GM12801 (cell line): ENCODE measurements around the gene SORCS2.

ENCODE experiments used
- TF ChIP-seq, protein P1 (sequence below): IDR thresholded peaks from one replicate; pipeline ENCODE4 v1.5.1; 2011; ENCODE audit warnings: control low read depth; ENCODE audit not compliant: insufficient read length; ENCODE audit errors: extremely low read depth

SORCS2 gene

DNA sequence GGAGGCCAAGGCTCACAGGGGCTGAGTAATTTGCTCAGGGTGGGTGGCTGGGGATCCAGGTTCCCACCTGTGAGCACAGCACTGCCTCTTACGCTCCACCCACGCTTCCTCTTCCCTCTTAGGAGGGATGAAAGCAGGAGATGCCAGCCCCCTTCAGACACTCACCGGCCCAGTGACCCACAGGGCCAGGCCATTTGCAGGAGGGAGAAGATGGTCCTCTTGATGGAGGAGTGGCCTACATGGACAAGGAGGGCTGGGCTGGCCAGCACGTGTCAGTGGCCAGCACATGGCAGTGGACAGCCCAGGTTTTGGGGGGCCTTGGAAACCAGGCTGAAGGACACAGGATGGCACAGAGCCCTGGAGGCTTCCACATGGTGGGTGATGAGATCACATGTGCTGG, 350.4 kb downstream of the SORCS2 start:
- TF ChIP-seq, protein P1, sequence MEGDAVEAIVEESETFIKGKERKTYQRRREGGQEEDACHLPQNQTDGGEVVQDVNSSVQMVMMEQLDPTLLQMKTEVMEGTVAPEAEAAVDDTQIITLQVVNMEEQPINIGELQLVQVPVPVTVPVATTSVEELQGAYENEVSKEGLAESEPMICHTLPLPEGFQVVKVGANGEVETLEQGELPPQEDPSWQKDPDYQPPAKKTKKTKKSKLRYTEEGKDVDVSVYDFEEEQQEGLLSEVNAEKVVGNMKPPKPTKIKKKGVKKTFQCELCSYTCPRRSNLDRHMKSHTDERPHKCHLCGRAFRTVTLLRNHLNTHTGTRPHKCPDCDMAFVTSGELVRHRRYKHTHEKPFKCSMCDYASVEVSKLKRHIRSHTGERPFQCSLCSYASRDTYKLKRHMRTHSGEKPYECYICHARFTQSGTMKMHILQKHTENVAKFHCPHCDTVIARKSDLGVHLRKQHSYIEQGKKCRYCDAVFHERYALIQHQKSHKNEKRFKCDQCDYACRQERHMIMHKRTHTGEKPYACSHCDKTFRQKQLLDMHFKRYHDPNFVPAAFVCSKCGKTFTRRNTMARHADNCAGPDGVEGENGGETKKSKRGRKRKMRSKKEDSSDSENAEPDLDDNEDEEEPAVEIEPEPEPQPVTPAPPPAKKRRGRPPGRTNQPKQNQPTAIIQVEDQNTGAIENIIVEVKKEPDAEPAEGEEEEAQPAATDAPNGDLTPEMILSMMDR = no peak

DNA sequence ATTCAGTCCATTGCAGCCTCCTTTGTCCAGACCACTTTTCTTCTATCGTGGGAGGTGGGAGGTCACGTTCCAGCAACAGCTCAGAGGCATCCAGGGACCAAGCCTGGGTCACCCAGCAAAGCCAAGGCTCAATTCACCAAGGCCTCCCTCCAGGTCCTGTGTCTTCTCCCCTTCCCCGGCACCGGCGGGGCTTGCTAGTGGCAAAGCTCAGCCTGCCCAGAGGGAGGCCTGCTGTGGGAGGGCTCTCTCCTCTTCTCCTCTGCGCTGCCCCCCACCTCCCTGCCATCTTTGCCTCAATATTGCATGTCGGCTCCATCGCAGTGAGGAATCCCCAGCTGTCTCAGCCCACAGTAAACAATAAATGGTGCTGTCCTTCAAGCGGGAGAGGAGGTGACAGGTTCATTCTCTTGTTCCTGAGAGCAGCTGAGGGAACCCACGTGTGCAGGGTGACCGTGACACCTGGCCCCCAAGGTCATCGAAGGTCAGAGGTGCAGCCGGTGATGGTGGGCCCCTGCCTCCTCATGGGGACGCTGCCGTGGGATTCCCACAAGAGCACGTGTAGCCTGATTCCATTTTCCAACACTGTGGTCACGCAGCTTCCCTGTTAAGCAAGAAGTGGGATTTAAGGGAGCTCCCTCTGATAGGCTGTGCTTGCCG, 353.9 kb downstream of the SORCS2 start:
- TF ChIP-seq, protein P1 = no peak

DNA sequence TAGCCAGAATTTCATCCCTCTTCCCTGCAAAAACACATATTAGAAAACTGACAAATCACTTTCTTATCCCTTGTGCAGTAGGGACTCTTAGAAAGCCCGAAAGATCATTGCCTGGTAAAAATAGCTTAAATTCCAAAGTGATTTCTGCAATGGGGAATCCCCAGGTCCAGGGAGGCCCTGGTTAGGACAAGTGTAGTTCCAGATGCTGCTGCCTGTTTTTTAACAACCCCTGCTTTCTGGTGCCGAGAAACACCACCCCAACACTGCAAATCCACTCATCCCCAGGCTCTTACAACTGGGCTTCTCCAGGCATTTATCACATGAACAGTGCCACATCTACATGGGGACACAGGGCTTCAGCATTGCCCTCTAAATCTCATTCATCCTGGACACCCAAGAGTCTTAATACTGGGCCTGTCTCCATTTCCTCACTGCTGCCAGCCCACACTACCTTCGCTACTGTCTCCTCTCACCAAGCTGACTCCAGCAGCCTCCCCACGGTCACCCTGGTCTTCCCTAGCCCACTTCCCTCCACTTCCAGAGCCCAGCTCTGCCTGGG, 354.6 kb downstream of the SORCS2 start:
- TF ChIP-seq, protein P1 = no peak

DNA sequence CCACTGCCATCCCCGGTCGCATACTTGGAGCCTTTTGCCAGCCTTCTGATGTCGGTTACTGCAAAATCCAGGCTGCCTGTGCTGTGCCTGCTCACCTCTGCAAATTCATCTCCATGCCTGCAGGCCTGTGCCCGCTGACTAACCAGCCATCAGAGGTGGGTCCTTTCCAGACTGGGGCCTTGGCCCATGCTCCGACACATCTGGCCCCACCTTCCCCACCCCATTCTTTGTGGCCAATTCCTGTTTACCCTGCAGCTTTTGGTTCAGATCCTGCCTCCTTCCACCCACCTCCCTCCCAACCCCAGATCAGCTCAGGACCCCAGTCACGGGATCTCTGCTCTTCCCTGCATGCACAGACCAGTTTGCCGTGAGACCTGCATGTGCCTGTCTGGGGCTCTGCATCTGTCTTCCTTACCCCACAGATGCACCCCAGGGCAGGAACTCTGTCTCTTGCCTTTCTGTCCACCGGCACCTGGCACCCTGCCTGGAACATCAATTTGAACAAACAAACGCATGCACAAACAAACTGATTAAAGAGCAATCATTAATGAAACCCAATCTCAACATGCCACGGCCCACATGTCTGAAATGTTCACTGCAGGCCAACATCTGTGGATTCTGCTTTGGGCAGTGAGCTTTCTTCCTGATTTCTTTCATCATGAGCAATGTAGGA, 355.2 kb downstream of the SORCS2 start:
- TF ChIP-seq, protein P1 = no peak

DNA sequence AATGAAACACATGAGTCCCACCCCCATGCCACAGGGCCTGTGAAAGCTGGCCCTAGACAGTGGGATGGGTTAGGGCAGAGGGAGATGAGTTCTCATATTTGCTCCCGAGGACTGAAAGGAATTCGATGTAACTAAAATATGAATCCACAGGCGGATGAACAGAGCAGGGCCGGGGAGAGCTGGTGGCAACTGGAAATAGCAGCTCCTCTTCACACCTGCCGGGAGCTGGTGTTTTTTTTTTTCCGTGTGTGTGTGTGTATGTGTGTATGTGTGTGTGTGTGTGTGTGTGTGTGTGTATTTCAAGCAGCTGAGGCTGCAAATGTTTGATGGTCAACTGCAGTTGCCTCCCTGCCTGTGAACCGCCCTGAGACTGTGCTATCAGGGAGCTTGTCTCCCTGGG, 357.5 kb downstream of the SORCS2 start:
- TF ChIP-seq, protein P1 = no peak

DNA sequence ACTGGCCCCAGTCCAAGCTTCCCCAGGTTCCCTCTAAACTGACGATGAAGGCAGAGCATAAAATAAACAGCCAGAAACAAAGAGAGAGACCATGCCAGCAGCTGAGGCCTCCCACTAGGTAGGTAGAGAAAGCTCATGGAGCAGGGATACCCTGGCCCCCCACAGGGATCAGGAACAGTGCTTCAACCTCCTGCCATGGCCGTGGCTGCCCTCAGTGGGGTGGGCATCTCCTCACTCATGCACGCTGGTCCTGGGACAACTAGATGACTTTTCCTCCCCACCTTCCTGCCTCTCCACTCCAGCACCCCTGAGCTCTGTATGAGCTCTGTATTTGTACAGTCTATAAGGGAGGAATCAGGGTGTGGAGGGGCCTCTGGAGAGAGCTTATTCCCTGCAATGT, 360.1 kb downstream of the SORCS2 start:
- TF ChIP-seq, protein P1 = no peak

DNA sequence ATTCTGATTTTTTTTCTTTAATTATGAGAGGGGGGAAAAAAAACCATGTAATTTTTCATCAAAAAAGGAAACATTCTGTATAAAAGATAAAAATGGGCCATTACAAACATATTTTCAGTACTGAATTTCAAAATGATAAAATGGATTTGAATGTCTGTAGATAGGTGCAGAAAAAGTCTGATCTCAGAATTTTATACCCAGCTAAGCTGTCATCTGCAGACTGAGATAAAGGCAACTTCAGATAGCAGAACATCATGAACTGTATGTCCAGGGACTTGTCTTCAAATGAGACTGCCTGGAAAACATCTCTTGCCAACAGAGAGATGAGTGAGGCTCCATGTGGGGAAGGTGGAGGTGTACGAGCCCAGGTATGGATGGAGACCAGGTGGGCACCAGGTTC, 360.9 kb downstream of the SORCS2 start:
- TF ChIP-seq, protein P1 = no peak
